ENCODE measurements around the gene CUX1.
A peak's percentile ranks its signal among the peaks of the same experiment; 100 is the strongest.
"Not testable (repeated sequence)": the region's sequence is repeated elsewhere in the genome, so short reads cannot be mapped to it uniquely, and the experiment has no call there.

CUX1 gene

DNA sequence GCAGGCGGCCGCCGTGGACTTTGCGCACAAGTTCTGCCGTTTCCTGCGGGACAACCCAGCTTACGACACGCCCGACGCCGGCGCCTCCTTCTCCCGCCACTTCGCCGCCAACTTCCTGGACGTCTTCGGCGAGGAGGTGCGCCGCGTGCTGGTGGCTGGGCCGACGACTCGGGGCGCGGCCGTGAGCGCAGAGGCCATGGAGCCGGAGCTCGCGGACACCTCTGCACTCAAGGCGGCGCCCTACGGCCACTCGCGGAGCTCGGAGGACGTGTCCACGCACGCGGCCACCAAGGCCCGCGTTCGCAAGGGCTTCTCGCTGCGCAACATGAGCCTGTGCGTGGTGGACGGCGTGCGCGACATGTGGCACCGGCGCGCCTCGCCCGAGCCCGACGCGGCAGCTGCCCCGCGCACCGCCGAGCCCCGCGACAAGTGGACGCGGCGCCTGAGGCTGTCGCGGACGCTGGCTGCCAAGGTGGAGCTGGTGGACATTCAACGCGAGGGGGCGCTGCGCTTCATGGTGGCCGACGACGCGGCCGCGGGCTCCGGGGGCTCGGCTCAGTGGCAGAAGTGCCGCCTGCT is 483.3 kb downstream of the CUX1 start:
- no peak for DNase-seq (ENCODE audit: low read depth, low spot score)

DNA sequence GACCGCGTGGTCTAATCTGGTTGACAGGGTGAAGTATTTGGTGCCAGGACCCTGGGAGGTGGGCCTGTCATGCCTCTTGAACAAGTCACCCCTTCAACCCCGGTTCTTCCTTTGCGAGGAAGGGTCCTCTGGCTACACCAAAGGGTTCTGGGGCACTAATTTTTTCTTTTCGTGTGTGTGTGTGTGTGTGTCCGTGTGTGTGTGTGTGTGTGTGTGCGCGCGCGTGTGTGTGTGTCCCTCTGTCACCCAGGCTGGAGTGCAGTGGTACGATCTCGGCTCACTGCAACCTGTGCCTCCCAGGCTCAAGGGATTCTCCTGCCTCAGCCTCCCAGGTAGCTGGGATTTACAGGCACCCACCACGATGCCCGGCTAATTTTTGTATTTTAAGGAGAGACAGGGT is 483.9 kb downstream of the CUX1 start:
- not testable (repeated sequence) for DNase-seq (ENCODE audit: low read depth, low spot score)

DNA sequence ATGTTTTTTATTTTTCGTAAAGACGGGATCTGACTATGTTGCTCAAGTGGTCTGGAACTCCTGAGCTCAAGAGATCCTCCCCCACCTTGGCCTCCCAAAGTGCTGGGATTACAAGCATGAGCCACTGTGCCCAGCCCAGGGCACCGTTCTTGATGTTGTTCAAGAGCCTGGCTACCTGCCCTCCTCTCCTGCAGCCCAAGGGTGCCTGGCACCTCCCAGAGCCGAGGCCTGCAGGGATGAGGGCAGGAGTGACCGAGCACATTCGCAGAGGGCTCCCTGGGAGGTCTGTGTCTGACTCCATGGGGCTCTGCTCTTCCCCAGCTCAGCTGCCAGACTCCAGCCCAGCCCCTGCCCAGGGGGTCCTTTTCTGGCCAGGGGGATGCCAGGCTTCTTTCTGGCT is 484.6 kb downstream of the CUX1 start:
- no peak for DNase-seq (ENCODE audit: low read depth, low spot score)

DNA sequence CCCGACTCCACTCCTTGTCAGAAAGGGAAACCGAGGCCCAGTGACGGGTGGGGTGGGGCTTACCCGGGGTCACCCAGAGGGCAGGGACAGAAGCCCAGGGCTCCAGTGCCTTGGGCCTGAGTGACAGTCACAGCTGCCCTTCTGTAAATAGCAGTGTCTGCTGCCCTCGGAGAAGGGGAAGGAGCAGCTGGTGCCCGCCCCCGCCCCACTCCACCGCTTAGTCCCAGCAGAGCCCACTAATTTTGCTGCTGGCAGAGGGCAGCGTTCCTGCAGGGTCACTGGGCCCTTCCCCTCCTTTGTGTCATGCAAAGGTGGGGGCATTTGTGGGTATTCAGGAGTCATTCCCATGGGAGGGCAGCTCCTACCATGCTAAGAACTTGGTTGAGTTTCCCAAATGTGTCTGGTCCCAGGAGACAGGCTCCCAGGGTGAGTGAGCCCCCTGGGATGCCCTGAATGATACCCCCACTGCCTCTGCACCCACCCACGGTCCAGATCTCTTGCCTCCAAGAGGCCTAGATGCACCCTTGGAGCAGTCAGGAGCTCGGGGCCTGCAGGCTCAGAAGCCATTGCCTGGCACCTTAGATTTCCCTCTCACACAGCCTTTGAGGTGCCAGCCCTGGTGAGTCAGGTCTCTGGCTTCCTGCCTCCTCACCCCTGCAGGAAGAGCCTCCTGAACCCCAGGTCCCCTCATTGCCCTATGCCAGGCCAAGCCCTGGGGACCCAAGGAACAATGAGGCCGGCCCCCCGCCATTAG is 486.4 kb downstream of the CUX1 start:
- DNase-seq (ENCODE audit: low read depth, low spot score), result no peak

DNA sequence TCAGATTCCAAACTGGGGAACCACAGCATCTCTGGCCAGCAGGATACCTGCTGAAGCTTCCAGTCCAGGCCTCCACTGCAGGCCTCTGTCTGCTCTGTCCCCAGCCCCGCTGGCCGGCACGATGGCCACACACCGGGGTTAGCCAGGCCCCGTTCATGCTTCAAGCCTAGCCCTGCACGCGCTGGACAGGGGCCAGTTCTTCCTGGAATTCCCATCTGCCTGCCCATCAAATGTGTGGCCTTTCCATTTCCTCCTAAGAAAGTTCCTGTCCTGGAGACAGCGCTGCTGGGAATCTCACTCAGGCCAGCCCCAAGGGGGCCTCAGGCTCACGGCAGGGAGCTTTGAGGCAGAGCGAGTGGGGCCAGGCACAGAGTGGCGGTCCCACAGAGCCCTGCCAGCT is 487.2 kb downstream of the CUX1 start:
- DNase-seq (ENCODE audit: low read depth, low spot score), result no peak

DNA sequence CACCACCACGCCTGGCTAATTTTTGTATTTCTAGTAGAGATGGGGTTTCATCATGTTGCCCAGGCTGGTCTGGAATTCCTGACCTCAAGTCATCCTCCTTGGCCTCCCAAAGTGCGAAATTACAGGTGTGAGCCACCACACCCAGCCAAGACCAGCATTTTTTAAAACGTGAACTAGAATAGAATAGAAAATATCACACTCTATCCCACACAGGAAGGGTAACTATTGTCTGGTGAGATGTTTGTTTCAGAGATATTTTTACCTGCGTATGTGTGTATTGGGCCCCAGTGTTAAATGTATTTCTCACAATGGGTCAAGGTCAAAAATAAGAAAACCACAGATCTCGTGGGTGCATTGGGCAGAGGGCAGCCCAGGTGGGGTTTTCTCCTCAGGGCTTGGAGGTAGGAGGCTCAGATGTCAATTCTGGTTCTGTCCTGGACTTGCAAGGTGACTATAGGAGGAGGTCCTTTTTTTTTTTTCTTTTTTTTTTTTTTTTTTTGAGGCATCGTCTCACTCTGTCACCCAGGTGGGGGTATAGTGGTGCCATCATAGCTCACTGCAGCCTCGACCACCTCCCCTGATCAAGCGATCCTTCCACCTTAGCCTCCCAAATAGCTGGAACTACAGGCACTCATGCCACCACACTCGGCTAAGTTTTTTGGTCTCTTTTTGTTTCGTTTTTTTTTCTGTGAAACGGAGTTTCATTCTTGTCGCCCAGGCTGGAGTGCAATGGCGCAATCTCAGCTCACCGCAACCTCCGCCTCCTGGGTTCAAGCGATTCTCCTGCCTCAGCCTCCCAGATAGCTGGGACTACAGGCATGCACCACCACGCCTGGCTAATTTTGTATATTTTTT is 488.2 kb downstream of the CUX1 start:
- DNase-seq (ENCODE audit: low read depth, low spot score), result no peak

DNA sequence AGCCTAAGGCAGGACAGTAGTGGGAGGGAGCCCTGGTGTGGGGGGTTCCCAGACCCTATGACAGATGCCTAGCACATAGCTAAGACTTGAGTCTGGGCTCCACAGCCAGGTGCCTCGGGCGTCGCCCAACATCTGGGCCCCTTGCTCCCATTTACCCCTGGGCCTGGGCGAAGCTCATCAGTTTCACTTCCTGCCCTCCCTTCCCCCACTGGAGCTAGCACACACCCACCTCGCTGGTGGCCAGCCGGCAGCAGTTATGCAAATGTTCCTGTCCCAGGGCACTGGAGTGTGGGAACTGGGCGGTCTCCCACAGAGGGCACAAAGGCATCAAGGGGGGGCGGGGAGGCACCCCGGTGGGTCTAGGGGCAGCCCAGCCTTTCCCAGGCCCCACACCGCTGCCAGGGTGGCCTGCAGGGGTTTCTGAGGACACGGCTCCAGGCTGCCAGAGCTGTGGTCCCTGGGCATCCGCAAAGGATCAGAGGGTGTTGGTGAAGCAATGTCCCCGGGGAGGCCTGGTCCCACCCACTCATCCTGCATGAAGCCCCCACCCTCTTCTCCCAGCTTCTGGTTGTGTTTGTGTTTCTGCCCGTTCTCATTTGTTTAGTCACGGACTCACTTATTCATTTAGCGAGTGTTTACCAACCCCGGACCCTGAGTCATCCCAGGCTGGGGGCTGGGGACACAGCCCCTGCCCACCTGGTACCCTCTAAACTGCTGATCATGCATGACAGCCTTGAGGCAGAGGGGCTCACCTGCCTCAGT is 489.7 kb downstream of the CUX1 start:
- peak; percentile 41 for DNase-seq (ENCODE audit: low read depth, low spot score)

DNA sequence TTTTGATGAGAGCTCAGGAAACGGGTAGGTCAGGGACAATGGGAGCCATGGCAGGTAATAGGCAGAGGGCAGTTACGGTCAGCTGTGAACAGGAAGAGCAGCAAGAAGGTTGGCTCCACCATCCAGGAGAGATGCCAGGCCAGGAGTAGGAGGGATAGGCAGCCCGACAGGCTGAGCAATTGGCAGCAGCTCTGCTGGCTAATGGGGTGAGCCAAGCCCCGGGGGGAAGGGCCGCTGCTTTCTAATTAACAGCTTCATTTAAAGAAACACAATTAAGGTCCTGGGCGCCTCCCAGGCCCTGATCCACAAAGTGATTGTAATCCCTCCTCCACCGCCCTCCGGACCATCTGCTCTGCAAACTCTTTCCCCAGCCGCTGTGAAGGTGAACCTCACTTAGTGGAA is 493.0 kb downstream of the CUX1 start:
- no peak for DNase-seq (ENCODE audit: low read depth, low spot score)

DNA sequence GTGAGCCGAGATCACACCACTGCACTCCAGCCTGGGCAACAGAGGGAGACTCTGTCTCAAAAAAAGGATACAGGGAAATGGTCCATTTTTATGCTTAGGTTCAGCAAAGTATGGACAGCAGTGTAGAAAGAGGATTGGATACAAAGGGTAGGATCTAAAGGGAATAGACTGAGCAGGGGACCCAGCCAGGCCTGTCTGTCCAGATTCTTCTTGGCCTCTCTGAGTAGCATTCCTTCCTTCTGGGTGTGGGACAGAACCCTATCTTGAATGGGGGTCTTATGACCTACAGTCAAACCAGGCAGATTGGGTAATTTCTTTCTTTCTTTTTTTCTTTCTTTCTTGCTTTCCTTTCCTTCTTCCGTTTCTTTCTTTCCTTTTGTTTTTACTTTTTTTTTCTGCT is 494.9 kb downstream of the CUX1 start:
- DNase-seq (ENCODE audit: low read depth, low spot score), result no peak

DNA sequence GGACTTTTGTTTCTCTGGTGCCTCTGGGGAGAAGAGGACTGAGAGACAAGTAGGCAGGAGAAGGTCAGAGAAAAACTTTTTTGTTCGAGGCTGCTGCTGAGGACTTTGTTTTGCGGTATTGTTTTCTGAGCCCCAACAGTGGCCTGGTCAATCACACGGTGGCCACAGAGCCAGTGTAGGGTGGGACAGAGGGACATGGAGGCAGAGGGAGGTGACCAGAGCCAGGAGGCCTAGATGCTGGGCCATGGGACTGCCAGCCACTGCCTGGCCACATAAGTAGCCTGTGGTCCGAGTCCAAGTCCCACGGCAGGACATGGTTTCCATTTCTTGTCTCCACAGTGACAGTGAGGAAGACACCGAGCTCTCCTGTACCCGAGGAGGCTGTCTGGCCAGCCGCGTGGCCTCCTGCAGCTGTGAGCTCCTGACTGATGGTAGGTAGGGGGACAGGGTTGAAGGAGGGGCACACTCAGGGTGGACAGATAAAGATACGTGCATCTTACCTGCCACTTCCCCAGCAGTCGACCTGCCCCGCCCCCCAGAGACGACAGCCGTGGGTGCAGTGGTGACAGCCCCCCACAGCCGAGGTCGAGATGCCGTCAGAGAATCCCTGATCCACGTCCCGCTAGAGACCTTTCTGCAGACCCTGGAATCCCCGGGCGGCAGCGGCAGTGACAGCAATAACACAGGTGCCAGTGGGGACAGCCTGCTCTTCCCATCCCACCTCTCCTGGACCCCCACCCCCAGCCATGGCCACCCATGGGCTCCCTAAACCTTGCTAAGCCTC is 496.8 kb downstream of the CUX1 start:
- DNase-seq (ENCODE audit: low read depth, low spot score), result no peak

DNA sequence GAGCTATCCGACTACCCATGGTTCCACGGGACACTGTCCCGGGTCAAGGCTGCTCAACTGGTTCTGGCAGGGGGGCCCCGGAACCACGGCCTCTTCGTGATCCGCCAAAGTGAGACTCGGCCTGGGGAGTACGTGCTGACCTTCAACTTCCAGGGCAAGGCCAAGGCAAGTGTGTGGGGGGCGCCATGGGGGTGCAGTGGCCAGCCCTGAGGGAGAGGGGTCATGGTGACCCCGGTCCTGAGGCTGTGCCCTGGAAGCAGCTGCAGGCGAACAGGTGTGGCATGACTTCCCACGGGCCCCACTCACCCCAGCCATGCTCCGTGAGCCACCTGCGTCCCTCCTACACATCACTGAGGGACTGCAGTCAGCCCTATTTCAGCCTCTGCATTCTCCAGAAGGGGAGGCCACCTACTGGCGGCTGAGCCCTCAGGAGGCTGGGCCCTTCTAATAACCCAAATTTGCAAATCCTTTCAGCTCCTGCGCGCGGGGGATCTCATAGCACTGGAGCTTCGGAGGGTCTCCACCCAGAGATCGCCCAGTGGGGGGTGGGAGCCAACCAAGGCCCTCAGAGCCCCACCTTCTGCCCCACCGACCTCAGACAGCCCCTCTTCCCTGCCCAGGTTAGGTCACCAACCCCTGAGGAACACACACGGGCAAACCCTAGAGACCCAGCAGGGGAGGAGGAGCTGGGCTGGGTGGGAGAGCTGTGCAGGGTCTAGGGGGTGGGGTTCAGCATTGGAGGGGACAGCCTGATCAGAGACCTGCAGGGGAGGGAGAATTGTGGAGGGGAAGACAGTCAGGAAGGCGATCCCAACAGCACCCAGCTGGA is 500.0 kb downstream of the CUX1 start:
- no peak for DNase-seq (ENCODE audit: low read depth, low spot score)

DNA sequence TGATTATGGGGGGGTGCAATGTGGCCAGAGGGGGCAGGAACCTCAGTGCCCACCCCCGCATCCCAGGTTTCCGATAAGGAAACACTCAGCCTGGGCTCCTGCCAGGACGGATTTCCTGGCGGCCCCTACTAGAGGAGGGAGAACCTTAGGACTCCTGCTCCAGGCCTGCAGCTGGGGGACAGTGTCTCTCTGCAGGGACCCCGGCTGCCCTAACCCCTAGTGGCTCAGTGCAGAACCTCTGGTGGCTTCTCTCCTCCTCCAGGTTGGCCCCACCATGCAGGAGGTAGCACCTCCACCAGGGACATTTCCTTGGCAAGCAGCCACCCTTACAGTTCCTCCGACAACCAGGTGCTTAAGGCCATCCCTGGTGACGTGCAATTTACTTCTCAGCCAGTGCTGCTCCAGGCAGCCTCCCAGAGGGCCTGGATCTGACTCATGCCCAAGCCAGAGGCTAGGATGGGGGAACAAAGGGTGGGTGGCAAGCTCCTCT is 501.1 kb downstream of the CUX1 start:
- no peak for DNase-seq (ENCODE audit: low read depth, low spot score)

DNA sequence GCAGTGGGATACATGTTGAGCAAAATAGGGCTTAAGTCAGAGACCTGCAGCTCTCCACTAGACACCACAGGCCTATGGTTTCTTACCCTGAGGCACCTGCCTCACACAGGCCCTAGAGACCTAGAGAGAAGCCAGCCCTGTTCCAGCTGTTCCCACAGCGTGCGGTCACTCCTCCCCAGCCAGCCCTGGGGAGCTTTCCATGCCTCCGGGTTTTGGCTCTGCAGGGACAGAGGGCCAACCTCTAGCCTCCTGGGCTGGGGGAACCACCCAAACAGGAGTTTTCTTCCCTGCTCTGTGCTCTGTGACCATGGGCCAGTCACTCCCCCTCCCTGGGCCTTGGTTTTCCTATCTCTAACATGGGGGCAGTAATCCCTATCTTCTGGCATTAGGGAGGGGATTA is 502.2 kb downstream of the CUX1 start:
- no peak for DNase-seq (ENCODE audit: low read depth, low spot score)

DNA sequence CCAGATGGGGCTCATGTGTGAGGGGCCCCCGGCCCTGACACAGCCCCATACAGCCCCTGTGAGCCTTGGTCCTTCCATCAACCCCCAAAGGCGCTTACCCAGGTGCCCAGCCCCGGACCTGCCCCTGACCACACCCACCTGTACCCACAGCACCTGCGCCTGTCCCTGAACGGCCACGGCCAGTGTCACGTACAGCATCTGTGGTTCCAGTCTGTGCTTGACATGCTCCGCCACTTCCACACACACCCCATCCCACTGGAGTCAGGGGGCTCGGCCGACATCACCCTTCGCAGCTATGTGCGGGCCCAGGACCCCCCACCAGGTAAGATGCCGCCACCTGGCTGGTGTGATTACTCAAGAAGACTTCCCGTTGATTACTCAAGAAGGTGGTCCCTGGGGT is 502.8 kb downstream of the CUX1 start:
- no peak for DNase-seq (ENCODE audit: low read depth, low spot score)

DNA sequence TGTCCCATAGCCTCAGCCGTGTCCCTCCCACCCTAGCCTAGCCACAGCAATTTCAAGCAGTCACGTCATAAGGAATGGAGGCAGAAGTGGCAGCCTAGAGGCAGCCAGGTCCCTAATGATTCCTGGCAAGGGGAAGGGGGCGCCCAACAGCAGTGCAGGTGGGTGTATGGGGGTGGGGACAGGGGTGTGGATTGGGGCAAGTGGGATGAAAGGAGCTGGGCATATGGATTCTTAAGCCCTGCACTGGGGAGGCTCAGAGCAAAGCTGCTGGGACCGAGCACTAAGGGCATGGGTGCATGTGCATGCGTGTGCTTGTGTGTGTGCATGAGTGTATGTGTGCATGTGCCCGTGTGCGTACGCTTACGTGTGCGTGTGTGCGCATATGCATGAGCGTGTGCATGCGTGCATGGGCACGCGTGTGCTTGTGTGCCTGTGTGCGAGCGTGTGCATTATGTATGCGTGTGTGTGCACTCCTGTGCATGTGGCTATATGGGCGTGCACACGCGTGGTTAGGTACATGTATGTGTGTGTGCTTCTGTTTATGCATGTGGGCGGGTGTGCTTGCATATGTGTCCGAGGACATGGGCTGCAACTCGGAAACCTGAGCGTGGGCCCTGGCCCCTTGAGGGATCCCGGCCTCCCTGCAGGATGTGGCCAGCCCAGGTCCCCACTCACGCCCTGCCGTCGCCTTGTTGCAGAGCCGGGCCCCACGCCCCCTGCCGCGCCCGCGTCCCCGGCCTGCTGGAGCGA is 503.4 kb downstream of the CUX1 start:
- no peak for DNase-seq (ENCODE audit: low read depth, low spot score)

DNA sequence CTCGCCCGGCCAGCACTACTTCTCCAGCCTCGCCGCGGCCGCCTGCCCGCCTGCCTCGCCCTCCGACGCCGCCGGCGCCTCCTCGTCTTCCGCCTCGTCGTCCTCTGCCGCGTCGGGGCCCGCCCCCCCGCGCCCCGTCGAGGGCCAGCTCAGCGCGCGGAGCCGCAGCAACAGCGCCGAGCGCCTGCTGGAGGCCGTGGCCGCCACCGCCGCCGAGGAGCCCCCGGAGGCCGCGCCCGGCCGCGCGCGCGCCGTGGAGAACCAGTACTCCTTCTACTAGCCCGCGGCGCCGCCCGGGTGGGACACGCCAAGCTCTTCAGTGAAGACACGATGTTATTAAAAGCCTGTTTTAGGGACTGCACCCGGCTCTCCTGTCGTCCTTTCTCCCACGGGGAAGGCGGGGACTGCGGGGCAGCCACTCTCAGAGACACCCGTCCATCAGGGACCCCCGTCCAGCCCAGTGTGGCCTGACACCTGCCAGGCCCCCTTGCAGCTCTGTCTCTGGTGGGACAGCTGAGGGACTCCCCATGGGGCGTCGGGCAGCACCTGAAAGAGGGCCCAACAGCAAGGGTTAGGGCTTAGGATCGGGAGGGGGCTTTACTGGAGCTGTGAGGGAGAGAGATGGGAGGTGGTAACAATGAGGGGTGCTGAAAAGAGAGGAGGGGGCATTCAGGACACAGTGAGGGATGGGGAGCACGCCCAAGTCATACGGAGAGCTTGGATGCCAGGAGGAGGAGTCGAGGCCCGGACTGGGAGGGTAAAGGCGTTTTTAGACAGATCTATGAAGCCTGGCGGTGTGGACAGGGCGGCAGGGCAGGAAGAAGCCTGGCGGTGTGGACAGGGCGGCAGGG is 504.1 kb downstream of the CUX1 start:
- DNase-seq (ENCODE audit: low read depth, low spot score), result no peak

DNA sequence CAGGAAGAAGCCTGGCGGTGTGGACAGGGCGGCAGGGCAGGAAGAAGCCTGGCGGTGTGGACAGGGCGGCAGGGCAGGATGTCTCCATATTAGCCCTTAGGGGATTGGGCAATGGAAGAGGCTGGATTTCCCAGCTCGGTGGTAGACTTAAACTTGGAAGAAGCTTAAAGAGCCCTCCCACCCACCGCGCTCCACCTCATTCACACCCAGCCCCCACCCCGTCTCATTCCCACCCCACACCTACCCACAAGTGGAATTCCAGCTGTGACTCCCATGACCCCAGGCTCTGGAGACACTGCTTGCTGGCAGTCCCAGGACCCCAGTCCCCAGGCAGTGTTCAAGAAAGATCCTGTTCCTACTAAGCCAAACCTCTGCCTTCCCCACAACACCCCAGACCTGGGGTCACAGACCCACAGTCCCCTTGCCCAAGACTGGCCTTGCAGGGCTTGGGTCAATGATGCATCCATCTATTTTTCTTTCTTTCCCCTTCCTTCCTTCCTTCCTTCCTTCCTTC is 504.8 kb downstream of the CUX1 start:
- no peak for DNase-seq (ENCODE audit: low read depth, low spot score)

DNA sequence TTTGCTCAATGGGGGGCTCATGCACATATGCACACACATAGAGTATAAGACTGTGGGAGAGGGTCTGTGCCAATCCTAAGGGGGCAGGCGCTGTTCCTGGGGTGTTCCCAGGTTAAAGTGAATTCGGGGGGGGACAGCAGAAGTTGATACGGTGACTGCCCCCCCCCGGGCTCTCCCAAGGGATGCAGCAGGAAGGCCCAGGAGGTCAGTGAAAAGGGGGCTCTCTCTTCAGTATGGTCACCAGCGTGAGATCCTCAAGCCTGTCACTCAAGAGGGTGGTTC is 506.4 kb downstream of the CUX1 start:
- DNase-seq (ENCODE audit: low read depth, low spot score), result no peak

Measured in smooth muscle cell of the brain vasculature (primary cell).